Measurements from ENCODE around the gene HLTF. TPM values are rescaled to one million over a fixed set of nuclear protein-coding genes. Genes with fewer than 3 reads are reported as not detected.

HLTF gene, protein sequence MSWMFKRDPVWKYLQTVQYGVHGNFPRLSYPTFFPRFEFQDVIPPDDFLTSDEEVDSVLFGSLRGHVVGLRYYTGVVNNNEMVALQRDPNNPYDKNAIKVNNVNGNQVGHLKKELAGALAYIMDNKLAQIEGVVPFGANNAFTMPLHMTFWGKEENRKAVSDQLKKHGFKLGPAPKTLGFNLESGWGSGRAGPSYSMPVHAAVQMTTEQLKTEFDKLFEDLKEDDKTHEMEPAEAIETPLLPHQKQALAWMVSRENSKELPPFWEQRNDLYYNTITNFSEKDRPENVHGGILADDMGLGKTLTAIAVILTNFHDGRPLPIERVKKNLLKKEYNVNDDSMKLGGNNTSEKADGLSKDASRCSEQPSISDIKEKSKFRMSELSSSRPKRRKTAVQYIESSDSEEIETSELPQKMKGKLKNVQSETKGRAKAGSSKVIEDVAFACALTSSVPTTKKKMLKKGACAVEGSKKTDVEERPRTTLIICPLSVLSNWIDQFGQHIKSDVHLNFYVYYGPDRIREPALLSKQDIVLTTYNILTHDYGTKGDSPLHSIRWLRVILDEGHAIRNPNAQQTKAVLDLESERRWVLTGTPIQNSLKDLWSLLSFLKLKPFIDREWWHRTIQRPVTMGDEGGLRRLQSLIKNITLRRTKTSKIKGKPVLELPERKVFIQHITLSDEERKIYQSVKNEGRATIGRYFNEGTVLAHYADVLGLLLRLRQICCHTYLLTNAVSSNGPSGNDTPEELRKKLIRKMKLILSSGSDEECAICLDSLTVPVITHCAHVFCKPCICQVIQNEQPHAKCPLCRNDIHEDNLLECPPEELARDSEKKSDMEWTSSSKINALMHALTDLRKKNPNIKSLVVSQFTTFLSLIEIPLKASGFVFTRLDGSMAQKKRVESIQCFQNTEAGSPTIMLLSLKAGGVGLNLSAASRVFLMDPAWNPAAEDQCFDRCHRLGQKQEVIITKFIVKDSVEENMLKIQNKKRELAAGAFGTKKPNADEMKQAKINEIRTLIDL
- 42.0 to 48.4 TPM (median 44.2 TPM) in 3 replicates for total RNA-seq

DNA sequence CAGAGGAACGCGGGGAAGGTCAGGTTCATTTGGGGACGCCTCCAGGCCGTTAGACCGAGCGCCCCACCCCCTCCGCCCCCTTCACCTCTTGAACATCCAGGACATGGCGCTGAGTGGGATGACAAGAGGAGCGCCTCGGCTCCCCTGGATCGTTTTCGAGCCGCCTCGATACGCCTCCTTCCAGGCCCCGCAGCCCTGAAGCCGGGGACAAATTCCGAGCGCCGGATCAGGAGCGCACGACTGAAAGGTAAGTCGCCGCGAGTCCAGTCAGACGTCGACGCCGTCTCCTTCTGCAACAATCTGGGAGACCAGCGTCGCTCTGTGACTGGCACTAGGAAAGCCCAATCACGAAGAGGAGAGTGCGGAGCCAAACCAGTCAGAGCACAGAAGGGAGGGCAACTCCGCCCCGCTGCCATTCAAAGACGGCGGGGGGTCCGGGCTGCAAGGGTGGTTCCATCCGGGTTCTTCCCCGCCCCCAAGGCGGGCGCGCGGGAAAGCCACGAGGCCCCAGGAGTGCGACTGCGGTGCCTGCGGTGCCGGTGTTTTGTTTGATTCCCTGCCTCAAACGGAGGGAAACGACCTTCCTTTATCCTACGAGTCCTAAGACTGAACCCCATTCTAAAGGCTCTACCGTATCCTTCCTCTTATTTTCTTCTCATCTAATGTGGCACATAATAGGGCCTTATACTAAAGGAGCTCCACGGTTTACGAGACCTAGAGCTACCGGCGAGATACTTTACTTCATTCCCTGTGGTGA, at the start of gene HLTF:
HLTF (minus strand) TSS at position 302 of the 757 bp plus-strand sequence; CDS start at position 105, 197 bp downstream.
- peak within 1 kb of the TSS; percentile 93 for H3K27ac Mint-ChIP-seq

DNA sequence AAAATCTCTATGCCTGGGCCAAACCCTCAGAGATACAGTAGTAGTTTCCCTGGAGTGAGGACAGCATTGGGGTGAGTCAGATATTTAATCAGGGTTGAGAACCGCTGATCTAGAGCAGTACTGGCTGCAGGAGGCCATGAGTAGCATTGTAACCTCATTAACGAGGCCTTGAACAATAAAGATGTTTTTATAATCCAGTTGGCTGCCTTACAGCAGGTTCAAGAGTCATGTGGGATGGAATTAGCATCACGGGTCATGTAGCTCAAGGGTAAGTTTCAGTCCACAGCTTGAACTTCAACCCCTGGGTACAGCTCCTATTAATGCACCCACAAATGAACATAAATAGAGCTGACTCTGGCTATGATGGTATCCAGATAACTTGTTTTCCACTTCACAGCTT, 48.2 kb upstream of the HLTF start:
- H3K36me3 Mint-ChIP-seq = no peaks in the 10 kb centered on the region
- TF ChIP-seq, protein P1, sequence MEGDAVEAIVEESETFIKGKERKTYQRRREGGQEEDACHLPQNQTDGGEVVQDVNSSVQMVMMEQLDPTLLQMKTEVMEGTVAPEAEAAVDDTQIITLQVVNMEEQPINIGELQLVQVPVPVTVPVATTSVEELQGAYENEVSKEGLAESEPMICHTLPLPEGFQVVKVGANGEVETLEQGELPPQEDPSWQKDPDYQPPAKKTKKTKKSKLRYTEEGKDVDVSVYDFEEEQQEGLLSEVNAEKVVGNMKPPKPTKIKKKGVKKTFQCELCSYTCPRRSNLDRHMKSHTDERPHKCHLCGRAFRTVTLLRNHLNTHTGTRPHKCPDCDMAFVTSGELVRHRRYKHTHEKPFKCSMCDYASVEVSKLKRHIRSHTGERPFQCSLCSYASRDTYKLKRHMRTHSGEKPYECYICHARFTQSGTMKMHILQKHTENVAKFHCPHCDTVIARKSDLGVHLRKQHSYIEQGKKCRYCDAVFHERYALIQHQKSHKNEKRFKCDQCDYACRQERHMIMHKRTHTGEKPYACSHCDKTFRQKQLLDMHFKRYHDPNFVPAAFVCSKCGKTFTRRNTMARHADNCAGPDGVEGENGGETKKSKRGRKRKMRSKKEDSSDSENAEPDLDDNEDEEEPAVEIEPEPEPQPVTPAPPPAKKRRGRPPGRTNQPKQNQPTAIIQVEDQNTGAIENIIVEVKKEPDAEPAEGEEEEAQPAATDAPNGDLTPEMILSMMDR (IDR thresholded peaks at IDR 0.05; ENCODE audit: unreplicated experiment) = no peak
- H3K9me3 Mint-ChIP-seq = no peaks in the 10 kb centered on the region
- no peak for DNase-seq (ENCODE audit: low spot score in 2 of 2, unreplicated experiment in 2 of 2)
- H3K4me1 Mint-ChIP-seq = peaks cover 24% of the 10 kb centered on the region
- H3K27ac Mint-ChIP-seq = no peak overlapping the region
- no peak overlapping the region for H3K4me3 Mint-ChIP-seq
- H3K27me3 Mint-ChIP-seq (ENCODE audit: low read depth) = no peaks in the 10 kb centered on the region

More for the DNA sequence above, at the start of gene HLTF:
- peak; percentile 81 to 87 for DNase-seq (ENCODE audit: low spot score in 2 of 2, unreplicated experiment in 2 of 2)
- TF ChIP-seq, protein P1 (IDR thresholded peaks at IDR 0.05; ENCODE audit: unreplicated experiment) = no peak
- peak within 1 kb of the TSS; percentile 94 for H3K4me3 Mint-ChIP-seq
- peaks cover 18% of the 10 kb centered on the region for H3K4me1 Mint-ChIP-seq
- H3K27me3 Mint-ChIP-seq (ENCODE audit: low read depth) = no peaks in the 10 kb centered on the region
- peaks cover 4% of the 10 kb centered on the region for H3K9me3 Mint-ChIP-seq
- H3K36me3 Mint-ChIP-seq = peaks cover 12% of the 10 kb centered on the region

DNA sequence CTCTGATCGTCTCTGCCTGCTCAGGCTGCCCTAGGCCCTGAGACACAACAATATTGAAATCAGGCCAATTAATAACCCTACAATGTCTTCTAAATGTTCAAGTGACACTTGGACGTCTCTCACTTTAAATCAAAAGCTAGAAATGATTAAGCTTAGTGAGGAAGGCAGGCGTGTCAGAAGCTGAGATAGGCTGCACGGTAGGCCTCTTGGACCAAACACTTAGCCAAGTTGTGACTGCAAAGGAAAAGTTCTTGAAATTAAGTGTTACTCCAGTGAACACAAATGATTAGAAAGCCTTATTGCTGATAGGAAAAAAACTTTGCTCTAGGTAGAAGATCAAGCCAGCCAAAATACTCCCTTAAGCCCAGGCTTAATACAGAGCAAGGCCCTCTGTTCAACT, 45.3 kb upstream of the HLTF start:
- peak overlapping the region; percentile 85 for H3K4me3 Mint-ChIP-seq
- H3K9me3 Mint-ChIP-seq = no peaks in the 10 kb centered on the region
- TF ChIP-seq, protein P1 (IDR thresholded peaks at IDR 0.05; ENCODE audit: unreplicated experiment) = no peak
- H3K27ac Mint-ChIP-seq = peak overlapping the region; percentile 93
- no peak for DNase-seq (ENCODE audit: low spot score in 2 of 2, unreplicated experiment in 2 of 2)
- H3K4me1 Mint-ChIP-seq = peaks cover 33% of the 10 kb centered on the region
- no peaks in the 10 kb centered on the region for H3K36me3 Mint-ChIP-seq
- no peaks in the 10 kb centered on the region for H3K27me3 Mint-ChIP-seq (ENCODE audit: low read depth)

DNA sequence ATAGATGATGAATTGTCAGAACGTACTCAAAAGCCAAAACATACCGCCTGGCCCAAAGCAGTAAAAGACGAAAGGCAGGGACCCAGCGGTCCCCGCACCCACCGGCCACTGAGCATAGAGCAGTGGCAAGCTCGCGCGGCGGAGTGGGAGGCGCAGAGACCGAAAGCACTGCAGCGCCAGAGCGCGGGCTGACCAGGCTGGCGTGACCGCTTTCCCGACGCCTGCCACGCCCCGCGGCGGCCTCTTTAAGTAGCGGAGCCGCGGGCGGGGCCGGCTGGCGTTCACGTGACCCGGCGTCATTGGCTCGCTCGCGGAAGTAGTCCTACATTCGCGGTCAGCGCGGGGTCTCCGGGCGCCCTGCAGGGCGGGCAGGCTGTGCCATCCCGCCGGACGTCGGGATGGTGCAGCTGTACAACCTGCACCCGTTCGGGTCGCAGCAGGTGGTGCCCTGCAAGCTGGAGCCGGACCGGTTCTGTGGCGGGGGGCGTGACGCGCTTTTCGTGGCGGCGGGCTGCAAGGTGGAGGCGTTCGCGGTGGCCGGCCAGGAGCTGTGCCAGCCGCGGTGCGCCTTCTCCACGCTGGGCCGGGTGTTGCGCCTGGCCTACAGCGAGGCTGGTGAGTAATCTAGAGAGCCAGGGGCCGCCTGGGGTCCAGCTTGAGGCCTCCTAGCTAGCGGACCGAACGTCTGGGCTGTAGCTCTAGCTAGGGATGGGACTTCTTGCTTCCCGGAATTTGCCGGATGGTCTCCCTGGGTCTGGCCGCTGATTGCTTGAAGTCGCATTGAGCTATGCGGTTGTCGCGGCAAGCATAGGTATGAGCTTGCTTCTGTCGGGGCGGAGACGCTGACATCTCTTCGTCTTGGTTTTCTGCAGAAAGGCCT, 43.2 kb upstream of the HLTF start, which contains the start of gene HPS3:
HPS3 (plus strand) TSS at position 313 of the 880 bp plus-strand sequence; CDS start at position 399, 86 bp downstream.
- peak within 1 kb of the TSS; percentile 93 for H3K27ac Mint-ChIP-seq
- no peaks in the 10 kb centered on the region for H3K36me3 Mint-ChIP-seq
- peak within 1 kb of the TSS; percentile 85 for H3K4me3 Mint-ChIP-seq
- peaks cover 33% of the 10 kb centered on the region for H3K4me1 Mint-ChIP-seq
- no peaks in the 10 kb centered on the region for H3K27me3 Mint-ChIP-seq (ENCODE audit: low read depth)
- TF ChIP-seq, protein P1 (IDR thresholded peaks at IDR 0.05; ENCODE audit: unreplicated experiment) = no peak
- no peaks in the 10 kb centered on the region for H3K9me3 Mint-ChIP-seq
- peak; percentile 81 to 89 for DNase-seq (ENCODE audit: low spot score in 2 of 2, unreplicated experiment in 2 of 2)
